ENCODE measurements around the gene RPL14.

Gene RPL14

GRCh38 chr3:40494698-40495097, 37.6 kb downstream of the RPL14 start:
- TF ChIP-seq POLR2AphosphoS5 (IDR thresholded peaks at IDR 0.05; ENCODE audit: low read depth) (no peak), GABPA (IDR thresholded peaks at IDR 0.05; ENCODE audit: low read depth) (no peak), SPI1 (IDR thresholded peaks at IDR 0.05; ENCODE audit: borderline replicate concordance, low read depth) (no peak)
- TF ChIP-seq, protein P1, sequence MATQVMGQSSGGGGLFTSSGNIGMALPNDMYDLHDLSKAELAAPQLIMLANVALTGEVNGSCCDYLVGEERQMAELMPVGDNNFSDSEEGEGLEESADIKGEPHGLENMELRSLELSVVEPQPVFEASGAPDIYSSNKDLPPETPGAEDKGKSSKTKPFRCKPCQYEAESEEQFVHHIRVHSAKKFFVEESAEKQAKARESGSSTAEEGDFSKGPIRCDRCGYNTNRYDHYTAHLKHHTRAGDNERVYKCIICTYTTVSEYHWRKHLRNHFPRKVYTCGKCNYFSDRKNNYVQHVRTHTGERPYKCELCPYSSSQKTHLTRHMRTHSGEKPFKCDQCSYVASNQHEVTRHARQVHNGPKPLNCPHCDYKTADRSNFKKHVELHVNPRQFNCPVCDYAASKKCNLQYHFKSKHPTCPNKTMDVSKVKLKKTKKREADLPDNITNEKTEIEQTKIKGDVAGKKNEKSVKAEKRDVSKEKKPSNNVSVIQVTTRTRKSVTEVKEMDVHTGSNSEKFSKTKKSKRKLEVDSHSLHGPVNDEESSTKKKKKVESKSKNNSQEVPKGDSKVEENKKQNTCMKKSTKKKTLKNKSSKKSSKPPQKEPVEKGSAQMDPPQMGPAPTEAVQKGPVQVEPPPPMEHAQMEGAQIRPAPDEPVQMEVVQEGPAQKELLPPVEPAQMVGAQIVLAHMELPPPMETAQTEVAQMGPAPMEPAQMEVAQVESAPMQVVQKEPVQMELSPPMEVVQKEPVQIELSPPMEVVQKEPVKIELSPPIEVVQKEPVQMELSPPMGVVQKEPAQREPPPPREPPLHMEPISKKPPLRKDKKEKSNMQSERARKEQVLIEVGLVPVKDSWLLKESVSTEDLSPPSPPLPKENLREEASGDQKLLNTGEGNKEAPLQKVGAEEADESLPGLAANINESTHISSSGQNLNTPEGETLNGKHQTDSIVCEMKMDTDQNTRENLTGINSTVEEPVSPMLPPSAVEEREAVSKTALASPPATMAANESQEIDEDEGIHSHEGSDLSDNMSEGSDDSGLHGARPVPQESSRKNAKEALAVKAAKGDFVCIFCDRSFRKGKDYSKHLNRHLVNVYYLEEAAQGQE (IDR thresholded peaks at IDR 0.05; ENCODE audit: insufficient replicate concordance, low read depth), result no peak
- TF ChIP-seq, protein P2, sequence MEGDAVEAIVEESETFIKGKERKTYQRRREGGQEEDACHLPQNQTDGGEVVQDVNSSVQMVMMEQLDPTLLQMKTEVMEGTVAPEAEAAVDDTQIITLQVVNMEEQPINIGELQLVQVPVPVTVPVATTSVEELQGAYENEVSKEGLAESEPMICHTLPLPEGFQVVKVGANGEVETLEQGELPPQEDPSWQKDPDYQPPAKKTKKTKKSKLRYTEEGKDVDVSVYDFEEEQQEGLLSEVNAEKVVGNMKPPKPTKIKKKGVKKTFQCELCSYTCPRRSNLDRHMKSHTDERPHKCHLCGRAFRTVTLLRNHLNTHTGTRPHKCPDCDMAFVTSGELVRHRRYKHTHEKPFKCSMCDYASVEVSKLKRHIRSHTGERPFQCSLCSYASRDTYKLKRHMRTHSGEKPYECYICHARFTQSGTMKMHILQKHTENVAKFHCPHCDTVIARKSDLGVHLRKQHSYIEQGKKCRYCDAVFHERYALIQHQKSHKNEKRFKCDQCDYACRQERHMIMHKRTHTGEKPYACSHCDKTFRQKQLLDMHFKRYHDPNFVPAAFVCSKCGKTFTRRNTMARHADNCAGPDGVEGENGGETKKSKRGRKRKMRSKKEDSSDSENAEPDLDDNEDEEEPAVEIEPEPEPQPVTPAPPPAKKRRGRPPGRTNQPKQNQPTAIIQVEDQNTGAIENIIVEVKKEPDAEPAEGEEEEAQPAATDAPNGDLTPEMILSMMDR (IDR thresholded peaks at IDR 0.05; ENCODE audit: insufficient read depth, low read length), result no peak
- DNase-seq (ENCODE audit: low read depth in 1 of 2, low spot score in 1 of 2), result no peak
- Histone ChIP-seq H3K27me3 (ENCODE audit: insufficient read depth, poor library complexity, severe bottlenecking) (no peaks in the 10 kb centered on the region), H3K27ac (replicated peaks) (no peak overlapping the region), H3K4me3 (replicated peaks; ENCODE audit: insufficient read depth, low read length) (no peak overlapping the region)

DNA sequence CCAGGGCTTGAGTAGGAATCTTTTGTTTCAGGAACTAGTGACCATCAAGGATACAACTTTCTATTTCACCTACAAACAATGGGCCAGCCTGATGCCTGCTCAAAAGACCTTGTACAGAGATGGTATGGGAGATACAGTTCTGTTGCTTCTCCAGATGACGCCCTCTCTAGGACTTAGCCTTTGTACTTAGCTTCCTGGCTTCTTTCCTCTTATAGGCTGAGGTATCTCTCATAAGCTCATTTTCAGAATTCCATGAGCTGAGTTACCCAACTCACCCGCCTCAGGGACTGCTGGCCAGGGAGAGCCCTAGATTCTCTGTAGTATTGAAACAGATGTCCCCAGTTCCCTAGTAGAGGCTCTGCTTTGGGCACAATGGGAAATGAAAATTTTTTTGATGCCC, 40.1 kb downstream of the RPL14 start:
- TF ChIP-seq, protein P1 (IDR thresholded peaks at IDR 0.05; ENCODE audit: insufficient replicate concordance, low read depth), result no peak
- TF ChIP-seq POLR2AphosphoS5 (IDR thresholded peaks at IDR 0.05; ENCODE audit: low read depth) (no peak), SPI1 (IDR thresholded peaks at IDR 0.05; ENCODE audit: borderline replicate concordance, low read depth) (no peak), GABPA (IDR thresholded peaks at IDR 0.05; ENCODE audit: low read depth) (no peak)
- TF ChIP-seq, protein P2 (IDR thresholded peaks at IDR 0.05; ENCODE audit: insufficient read depth, low read length), result no peak
- no peak overlapping the region for H3K4me3 ChIP-seq (replicated peaks; ENCODE audit: insufficient read depth, low read length)
- DNase-seq (ENCODE audit: low read depth in 1 of 2, low spot score in 1 of 2), result no peak
- no peaks in the 10 kb centered on the region for H3K27me3 ChIP-seq (ENCODE audit: insufficient read depth, poor library complexity, severe bottlenecking)
- no peak overlapping the region for H3K27ac ChIP-seq (replicated peaks)

- TF ChIP-seq, protein P1 (IDR thresholded peaks at IDR 0.05; ENCODE audit: insufficient replicate concordance, low read depth), result no peak
- TF ChIP-seq GABPA (IDR thresholded peaks at IDR 0.05; ENCODE audit: low read depth) (no peak), POLR2AphosphoS5 (IDR thresholded peaks at IDR 0.05; ENCODE audit: low read depth) (no peak), SPI1 (IDR thresholded peaks at IDR 0.05; ENCODE audit: borderline replicate concordance, low read depth) (no peak)
- TF ChIP-seq, protein P2 (IDR thresholded peaks at IDR 0.05; ENCODE audit: insufficient read depth, low read length), result no peak
- Histone ChIP-seq H3K27ac (replicated peaks) (no peak overlapping the region), H3K4me3 (replicated peaks; ENCODE audit: insufficient read depth, low read length) (no peak overlapping the region), H3K27me3 (ENCODE audit: insufficient read depth, poor library complexity, severe bottlenecking) (no peaks in the 10 kb centered on the region)
- DNase-seq (ENCODE audit: low read depth in 1 of 2, low spot score in 1 of 2), result no peak
Measured at GRCh38 chr3:40499952-40500351, 42.8 kb downstream of the RPL14 start.

All from HL-60 (cell line).